AG04450 (cell line): Measurements from ENCODE around the gene INTS1. TPM values are rescaled to one million over a fixed set of nuclear protein-coding genes. Genes with fewer than 3 reads are reported as not detected.

ENCODE experiments used
- CTCF ChIA-PET: fragments of 300-600, 350-600 bp; formaldehyde crosslinking; extraction: SDS; loops from one replicate; lab custom pipeline; 2022; ENCODE audit warnings: antibody characterized with exemption, inconsistent platforms; lab: Charles Lee
- POLR2A ChIA-PET: fragments of 350-600 bp; formaldehyde crosslinking; extraction: SDS; loops from one replicate; lab custom pipeline; 2021; ENCODE audit warnings: antibody characterized with exemption, inconsistent platforms; lab: Yijun Ruan, JAX
- DNase-seq: peaks from one replicate; pipeline ENCODE4 v3.0.0-alpha.2; 2011; ENCODE audit warnings: low read depth, low spot score
- H3K27ac ChIP-seq: one replicate; pipeline ENCODE4 v1.5.1; 2012; ENCODE audit warnings: low read depth, low read length, control low read depth
- H3K27me3 ChIP-seq: one replicate; pipeline ENCODE4 v1.6.0; 2012; ENCODE audit warnings: low read length; ENCODE audit not compliant: control insufficient read depth, insufficient read depth
- H3K4me3 ChIP-seq: 2 replicates; pipeline ENCODE4 v1.5.1; 2011; ENCODE audit warnings: mild to moderate bottlenecking, low read depth, low read length, control low read depth
- H3K9me3 ChIP-seq: 2 replicates; pipeline ENCODE4 v1.5.1; 2012; ENCODE audit warnings: low read length; ENCODE audit not compliant: control insufficient read depth, insufficient read depth
- polyA plus RNA-seq: library from polyadenylated mRNA; depleted of rRNA; stranded (reverse); fragments of >200 nt; gene quantifications from 2 replicates; pipeline ENCODE4 v1.2.3, GENCODE V29; 2011
- TF ChIP-seq, protein P1 (sequence below): IDR thresholded peaks from 2 replicates; pipeline ENCODE4 v1.5.1; 2011; ENCODE audit warnings: low read depth, low read length, control low read depth, inconsistent platforms

Gene INTS1
- polyA plus RNA-seq, 1 experiment = 9.0 TPM

DNA sequence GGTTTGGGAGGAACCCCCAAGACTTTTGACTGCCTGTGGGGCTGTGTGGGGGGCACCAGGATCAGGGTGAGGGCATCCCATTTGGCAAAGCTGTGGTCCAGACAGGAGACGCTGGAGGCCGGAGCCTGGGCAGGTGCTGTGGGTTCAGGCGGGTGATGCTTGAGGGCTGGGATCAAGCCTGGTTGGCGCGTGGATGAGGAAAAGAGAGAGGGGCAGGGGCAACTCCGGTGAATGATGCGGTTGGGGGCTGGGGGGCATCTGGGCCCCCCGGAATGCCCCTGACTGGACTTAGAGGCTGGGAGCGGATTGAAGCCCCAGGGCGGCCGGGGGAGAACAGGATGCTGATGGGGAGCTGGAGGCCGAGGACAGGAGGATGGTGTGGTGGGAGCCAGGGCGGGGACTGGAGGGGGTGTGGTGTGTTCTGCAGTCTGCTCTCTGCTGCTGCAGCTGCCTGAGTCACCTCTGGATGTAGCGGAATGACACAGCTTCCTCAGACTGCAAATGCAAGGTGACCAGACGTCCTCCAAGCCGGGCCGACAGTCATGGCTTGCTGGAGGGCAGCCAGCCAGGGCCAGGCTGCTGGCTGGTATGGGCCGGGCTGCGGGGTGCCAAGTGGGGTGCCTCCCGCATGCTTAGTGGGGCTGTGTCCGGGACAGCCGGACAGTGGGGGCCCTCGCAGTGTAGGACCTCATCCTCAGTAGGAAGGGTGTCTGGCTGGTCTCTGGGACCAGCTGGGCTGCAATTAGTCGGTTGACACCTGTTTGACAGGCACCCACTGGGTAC is 29.5 kb upstream of the INTS1 start:
- Histone ChIP-seq H3K9me3 (no peaks in the 10 kb centered on the region; the same call in 1 of the 2 replicates), H3K27me3 (no peaks in the 10 kb centered on the region), H3K27ac (peak overlapping the region; percentile 98), H3K4me3 (peak overlapping the region; percentile 74)
- DNase-seq = peak; percentile 56
- TF ChIP-seq, protein P1, sequence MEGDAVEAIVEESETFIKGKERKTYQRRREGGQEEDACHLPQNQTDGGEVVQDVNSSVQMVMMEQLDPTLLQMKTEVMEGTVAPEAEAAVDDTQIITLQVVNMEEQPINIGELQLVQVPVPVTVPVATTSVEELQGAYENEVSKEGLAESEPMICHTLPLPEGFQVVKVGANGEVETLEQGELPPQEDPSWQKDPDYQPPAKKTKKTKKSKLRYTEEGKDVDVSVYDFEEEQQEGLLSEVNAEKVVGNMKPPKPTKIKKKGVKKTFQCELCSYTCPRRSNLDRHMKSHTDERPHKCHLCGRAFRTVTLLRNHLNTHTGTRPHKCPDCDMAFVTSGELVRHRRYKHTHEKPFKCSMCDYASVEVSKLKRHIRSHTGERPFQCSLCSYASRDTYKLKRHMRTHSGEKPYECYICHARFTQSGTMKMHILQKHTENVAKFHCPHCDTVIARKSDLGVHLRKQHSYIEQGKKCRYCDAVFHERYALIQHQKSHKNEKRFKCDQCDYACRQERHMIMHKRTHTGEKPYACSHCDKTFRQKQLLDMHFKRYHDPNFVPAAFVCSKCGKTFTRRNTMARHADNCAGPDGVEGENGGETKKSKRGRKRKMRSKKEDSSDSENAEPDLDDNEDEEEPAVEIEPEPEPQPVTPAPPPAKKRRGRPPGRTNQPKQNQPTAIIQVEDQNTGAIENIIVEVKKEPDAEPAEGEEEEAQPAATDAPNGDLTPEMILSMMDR = no peak
- ChIA-PET CTCF (no interaction called here), POLR2A (interaction anchor here (1.3 kb wide), 1 partner anchor 22 kb away, joined by 4 read pairs; no protein-coding TSS in a partner anchor)

DNA sequence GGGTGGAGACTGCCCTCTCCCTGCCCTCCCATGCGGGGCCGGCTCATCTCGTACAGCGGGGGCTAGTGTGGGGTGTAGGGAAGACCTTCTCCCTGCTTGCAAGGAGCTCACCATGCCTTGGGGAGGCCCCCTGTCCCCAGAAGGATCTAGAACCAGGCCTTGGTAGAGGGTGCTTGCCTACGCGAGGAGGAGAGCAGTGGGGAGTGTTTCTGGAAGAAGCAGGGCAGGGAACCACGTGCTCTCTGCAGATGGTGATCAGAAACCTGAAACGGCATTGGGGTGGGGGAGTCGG is 29.0 kb upstream of the INTS1 start:
- POLR2A ChIA-PET = interaction anchor here (0.6 to 1.3 kb wide), 2 partner anchors 22 to 28 kb away, joined by 4 to 5 read pairs; no protein-coding TSS in a partner anchor
- Histone ChIP-seq H3K4me3 (peak overlapping the region; percentile 74), H3K9me3 (no peaks in the 10 kb centered on the region; the same call in 1 of the 2 replicates), H3K27ac (peak overlapping the region; percentile 98), H3K27me3 (no peaks in the 10 kb centered on the region)
- DNase-seq = no peak
- CTCF ChIA-PET = no interaction called here
- TF ChIP-seq, protein P1 = no peak

DNA sequence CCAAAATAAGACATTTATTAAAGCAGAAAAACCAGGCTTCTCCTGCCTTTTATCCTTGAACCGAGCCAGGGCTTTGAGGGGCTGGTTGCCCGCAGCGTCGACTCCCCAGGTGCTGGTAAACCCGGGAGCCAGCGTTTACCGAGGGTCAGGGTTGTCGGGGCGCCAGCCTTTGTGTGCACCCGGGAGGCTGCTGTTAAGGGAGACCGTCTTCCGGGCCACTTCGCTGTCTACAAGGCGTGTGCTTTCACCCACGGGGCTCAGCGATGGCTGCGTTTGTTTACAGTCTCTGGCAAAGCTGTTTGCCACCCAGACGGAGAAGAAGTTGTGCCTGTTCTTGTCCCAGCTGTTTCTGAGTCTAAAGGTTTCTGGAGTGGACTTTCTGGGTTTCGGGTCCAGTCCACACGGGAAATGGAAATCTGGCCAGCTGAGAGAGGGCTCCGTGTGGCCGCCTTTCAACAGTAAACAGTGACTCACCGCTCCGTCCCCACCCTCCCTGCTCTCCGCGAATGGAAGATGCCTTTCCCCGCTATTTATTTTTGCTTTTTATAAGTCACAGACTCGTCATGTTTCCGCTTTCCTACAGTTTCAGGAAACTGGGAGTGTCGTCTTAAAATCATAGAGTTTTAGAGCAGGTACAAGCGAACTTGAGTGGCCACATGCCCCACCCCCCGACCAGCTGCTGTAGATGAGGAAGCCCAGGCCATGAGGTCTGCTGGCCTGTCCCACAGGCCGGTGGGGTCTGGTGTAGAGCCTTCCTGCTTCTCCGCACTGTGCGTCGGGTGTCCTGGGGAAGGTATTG is 28.5 kb upstream of the INTS1 start:
- DNase-seq = peak; percentile 77
- no peaks in the 10 kb centered on the region for H3K27me3 ChIP-seq
- H3K4me3 ChIP-seq = peak overlapping the region; percentile 74
- CTCF ChIA-PET = no interaction called here
- H3K9me3 ChIP-seq = no peaks in the 10 kb centered on the region; the same call in 1 of the 2 replicates
- TF ChIP-seq, protein P1 = no peak
- POLR2A ChIA-PET = interaction anchor here (0.6 to 1.6 kb wide), 3 partner anchors 23 to 27 kb away, joined by 4 to 6 read pairs (median 5); no protein-coding TSS in a partner anchor
- peak overlapping the region; percentile 98 for H3K27ac ChIP-seq

DNA sequence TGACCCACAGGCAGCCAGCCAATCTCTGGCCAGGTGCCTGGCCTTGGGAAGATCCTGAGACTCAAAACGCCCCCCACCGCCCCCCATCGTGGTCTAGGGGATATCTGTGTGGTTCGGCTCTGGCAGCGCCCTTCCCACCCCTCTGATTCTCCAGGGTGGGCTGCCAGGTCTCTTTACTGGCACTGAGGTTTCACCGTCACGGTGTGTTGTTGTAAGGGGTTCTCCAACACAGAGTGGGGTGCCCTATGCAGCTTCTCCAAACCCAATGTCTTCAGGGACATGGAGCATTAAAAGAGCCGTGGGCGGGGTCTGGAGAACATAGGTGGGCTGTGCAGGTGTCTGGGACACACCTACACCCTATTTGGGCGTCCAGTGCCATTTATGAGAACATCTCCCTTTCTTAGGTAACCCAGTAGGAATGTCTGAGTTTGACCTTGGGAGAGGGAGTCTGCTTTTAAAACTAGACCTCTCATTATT is 27.8 kb upstream of the INTS1 start:
- no peak for DNase-seq
- Histone ChIP-seq H3K9me3 (no peaks in the 10 kb centered on the region; the same call in 1 of the 2 replicates), H3K27ac (peak overlapping the region; percentile 98), H3K4me3 (peak overlapping the region; percentile 74), H3K27me3 (no peaks in the 10 kb centered on the region)
- CTCF ChIA-PET = no interaction called here
- TF ChIP-seq, protein P1 = no peak
- POLR2A ChIA-PET = interaction anchor here (1.6 kb wide), 1 partner anchor 23 kb away, joined by 6 read pairs; no protein-coding TSS in a partner anchor
